ENCODE data around the gene NRXN3. TPM values are rescaled to one million over a fixed set of nuclear protein-coding genes. Genes with fewer than 3 reads are reported as not detected.

NRXN3 gene
- polyA plus RNA-seq, 1 donor from 2014 or later: 110 TPM

- Histone ChIP-seq H3K27ac (ENCODE audit: low read length) (no peak overlapping the region), H3K36me3 (ENCODE audit: insufficient read depth, low read length) (no peaks in the 10 kb centered on the region), H3K9me3 (ENCODE audit: low read length) (no peaks in the 10 kb centered on the region), H2AFZ (ENCODE audit: low read depth, low read length) (no peak overlapping the region), H3K4me2 (ENCODE audit: low read length) (no peak overlapping the region), H3K9ac (ENCODE audit: low read length) (no peak overlapping the region), H3K9me2 (ENCODE audit: insufficient read depth, low read length) (no peaks in the 10 kb centered on the region), H3K79me2 (replicated peaks; ENCODE audit: insufficient read depth, low read length) (no peaks in the 10 kb centered on the region), H3K4me3 (ENCODE audit: low read length) (no peak overlapping the region), H4K20me1 (ENCODE audit: insufficient read depth) (no peaks in the 10 kb centered on the region), H3F3A (ENCODE audit: insufficient read depth, low read length, poor library complexity, severe bottlenecking) (no peaks in the 10 kb centered on the region), H3K27me3 (ENCODE audit: insufficient read depth, low read depth, low read length) (no peaks in the 10 kb centered on the region)
- TF ChIP-seq RAD21 (conservative IDR thresholded peaks at IDR 0.05): no peak
- TF ChIP-seq MXI1 (conservative IDR thresholded peaks at IDR 0.05; ENCODE audit: poor library complexity, severe bottlenecking): no peak
- TF ChIP-seq EZH2 (IDR thresholded peaks at IDR 0.05; ENCODE audit: borderline replicate concordance, insufficient read depth, low read length, poor library complexity, severe bottlenecking): no peak
- TF ChIP-seq SMC3 (conservative IDR thresholded peaks at IDR 0.05; ENCODE audit: poor library complexity): no peak
- TF ChIP-seq TAF1 (IDR thresholded peaks at IDR 0.05; ENCODE audit: low read depth): no peak
- no peak for TF ChIP-seq POLR2AphosphoS5 (IDR thresholded peaks at IDR 0.05)
- no peak for TF ChIP-seq REST (IDR thresholded peaks at IDR 0.05; ENCODE audit: borderline replicate concordance)
- no peak for TF ChIP-seq CTCF (IDR thresholded peaks at IDR 0.05; ENCODE audit: poor library complexity, severe bottlenecking)
- no peak for TF ChIP-seq EP300 (conservative IDR thresholded peaks at IDR 0.05; ENCODE audit: poor library complexity, severe bottlenecking)
Observed at GRCh38 chr14:79077096-79077495, 906.9 kb downstream of the NRXN3 start.

GRCh38 chr14:79080040-79080439 lies 909.9 kb downstream of the NRXN3 start:
- Histone ChIP-seq H3K9me2 (ENCODE audit: insufficient read depth, low read length) (no peaks in the 10 kb centered on the region), H3K36me3 (ENCODE audit: insufficient read depth, low read length) (no peaks in the 10 kb centered on the region), H3K9me3 (ENCODE audit: low read length) (no peaks in the 10 kb centered on the region), H4K20me1 (ENCODE audit: insufficient read depth) (no peaks in the 10 kb centered on the region), H3K79me2 (replicated peaks; ENCODE audit: insufficient read depth, low read length) (no peaks in the 10 kb centered on the region), H3K27me3 (ENCODE audit: insufficient read depth, low read depth, low read length) (no peaks in the 10 kb centered on the region), H2AFZ (ENCODE audit: low read depth, low read length) (no peak overlapping the region), H3F3A (ENCODE audit: insufficient read depth, low read length, poor library complexity, severe bottlenecking) (no peaks in the 10 kb centered on the region), H3K4me2 (ENCODE audit: low read length) (no peak overlapping the region), H3K9ac (ENCODE audit: low read length) (no peak overlapping the region), H3K27ac (ENCODE audit: low read length) (no peak overlapping the region), H3K4me3 (ENCODE audit: low read length) (no peak overlapping the region)
- no peak for TF ChIP-seq CTCF (IDR thresholded peaks at IDR 0.05; ENCODE audit: poor library complexity, severe bottlenecking)
- no peak for TF ChIP-seq TAF1 (IDR thresholded peaks at IDR 0.05; ENCODE audit: low read depth)
- TF ChIP-seq MXI1 (conservative IDR thresholded peaks at IDR 0.05; ENCODE audit: poor library complexity, severe bottlenecking): no peak
- no peak for TF ChIP-seq REST (IDR thresholded peaks at IDR 0.05; ENCODE audit: borderline replicate concordance)
- no peak for TF ChIP-seq RAD21 (conservative IDR thresholded peaks at IDR 0.05)
- no peak for TF ChIP-seq EP300 (conservative IDR thresholded peaks at IDR 0.05; ENCODE audit: poor library complexity, severe bottlenecking)
- TF ChIP-seq SMC3 (conservative IDR thresholded peaks at IDR 0.05; ENCODE audit: poor library complexity): no peak
